Measurements from ENCODE around the gene UGT1A6.
"Not testable (repeated sequence)": the region's sequence is repeated elsewhere in the genome, so short reads cannot be mapped to it uniquely, and the experiment has no call there.

Gene UGT1A6

DNA sequence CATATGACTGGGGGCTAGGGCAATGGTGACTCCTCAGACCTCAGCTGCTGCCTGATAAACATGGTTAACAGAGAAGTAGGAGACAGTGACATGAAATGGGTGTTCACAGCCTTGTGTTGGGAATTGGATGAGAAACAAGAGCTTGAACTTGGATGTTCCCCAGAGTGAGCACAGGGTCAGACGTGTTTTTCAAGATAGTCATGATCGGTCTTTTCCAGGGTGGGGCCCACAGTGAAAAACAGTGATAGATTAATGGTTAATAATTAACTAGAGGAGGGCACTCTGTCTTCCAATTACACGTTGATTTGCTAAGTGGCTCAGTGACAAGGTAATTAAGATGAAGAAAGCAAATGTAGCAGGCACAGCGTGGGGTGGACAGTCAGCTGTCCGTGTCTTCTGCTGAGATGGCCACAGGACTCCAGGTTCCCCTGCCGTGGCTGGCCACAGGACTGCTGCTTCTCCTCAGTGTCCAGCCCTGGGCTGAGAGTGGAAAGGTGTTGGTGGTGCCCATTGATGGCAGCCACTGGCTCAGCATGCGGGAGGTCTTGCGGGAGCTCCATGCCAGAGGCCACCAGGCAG is 36.1 kb downstream of the UGT1A6 start, which contains the start of gene UGT1A3:
Gene UGT1A3 (plus strand): TSS at position 320 of the 579 bp plus-strand sequence. CDS start 85 bp downstream, at position 405.
- DNase-seq (ENCODE audit: low read depth), result no peak

GRCh38 chr2:233736868-233737653 is 44.4 kb downstream of the UGT1A6 start:
- DNase-seq (ENCODE audit: low read depth), result not testable (repeated sequence)

DNA sequence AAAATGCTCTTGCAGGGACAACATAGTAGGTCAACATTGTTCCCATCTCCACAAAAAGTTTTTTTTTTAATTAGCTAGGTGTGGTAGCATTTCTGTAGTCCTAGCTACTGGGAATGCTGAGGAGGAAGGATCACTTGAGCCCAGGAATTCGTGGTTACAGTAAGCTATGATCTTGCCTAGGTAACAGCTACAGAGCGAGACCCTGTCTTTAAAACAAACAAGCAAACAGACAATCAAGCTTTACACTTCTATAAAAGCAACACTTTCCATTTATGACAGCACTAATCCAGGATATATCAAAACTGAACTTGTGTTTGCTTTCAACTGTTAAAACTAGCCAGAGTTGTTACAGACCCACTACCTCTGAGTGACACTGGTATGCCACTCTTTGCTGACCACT is 48.2 kb downstream of the UGT1A6 start:
- DNase-seq (ENCODE audit: low read depth), result no peak

- no peak for DNase-seq (ENCODE audit: low read depth)
Measured at GRCh38 chr2:233743464-233744259, 51.0 kb downstream of the UGT1A6 start.

GRCh38 chr2:233745073-233745755 is 52.5 kb downstream of the UGT1A6 start:
- DNase-seq (ENCODE audit: low read depth), result no peak

DNA sequence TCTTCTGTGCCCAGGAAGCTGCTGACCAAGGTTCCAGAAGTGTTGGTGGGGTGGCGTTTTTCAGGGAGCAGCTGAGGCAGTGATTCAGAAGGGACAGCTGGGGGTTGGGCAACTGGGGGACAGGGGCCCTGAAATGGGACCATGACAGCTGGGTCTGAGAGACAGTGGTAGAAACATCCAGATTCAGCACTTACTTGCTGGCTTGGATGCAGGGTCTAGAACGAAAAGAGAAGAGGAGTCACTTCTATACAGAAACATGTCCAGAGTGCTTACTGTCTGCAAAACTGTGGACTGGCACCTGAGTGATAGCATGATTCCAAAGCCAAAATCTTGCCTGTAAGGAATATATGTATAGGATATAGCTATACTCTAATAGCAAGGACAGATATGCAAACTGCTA is 53.1 kb downstream of the UGT1A6 start:
- DNase-seq (ENCODE audit: low read depth), result not testable (repeated sequence)

DNA sequence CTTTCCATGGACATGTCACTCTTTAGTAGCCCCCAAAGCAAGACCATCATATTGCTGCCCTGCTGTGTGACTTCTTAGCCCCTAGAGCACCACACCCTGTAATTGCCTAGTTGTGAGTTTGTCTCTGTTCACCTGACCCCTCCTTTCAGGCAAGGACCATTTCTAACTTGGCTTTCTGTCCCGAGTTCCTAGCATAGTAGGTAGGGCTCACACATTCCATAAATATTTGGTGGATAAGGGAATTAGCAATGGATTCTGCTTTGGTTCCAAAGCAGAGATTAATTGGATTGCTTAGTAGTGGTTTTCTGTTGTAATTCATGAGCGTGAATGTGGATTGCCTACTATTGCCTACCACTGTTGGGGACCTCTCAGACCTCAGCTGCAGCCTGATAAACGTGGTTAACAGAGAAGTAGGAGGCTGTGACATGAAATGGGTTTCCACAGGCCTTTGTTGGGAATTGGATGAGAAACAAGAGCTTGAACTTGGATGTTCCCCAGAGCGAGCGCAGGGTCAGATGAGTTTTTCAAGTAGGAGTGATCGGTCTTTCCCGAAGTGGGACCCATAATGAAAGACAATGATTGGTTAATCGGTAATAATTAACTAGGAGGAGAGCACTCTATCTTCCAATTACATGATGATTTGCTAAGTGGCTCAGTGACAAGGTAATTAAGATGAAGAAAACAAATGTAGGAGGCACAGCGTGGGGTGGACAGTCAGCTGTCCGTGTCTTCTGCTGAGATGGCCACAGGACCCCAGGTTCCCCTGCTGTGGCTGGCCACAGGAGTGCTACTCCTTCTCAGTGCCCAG is 54.0 kb downstream of the UGT1A6 start:
- no peak for DNase-seq (ENCODE audit: low read depth)

DNA sequence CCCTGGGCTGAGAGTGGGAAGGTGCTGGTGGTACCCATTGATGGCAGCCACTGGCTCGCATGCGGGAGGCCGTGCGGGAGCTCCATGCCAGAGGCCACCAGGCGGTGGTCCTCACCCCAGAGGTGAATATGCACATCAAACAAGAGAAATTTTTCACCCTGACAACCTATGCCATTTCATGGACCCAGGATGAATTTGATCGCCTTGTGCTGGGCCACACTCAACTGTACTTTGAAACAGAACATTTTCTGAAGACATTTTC is 54.5 kb downstream of the UGT1A6 start:
- no peak for DNase-seq (ENCODE audit: low read depth)

DNA sequence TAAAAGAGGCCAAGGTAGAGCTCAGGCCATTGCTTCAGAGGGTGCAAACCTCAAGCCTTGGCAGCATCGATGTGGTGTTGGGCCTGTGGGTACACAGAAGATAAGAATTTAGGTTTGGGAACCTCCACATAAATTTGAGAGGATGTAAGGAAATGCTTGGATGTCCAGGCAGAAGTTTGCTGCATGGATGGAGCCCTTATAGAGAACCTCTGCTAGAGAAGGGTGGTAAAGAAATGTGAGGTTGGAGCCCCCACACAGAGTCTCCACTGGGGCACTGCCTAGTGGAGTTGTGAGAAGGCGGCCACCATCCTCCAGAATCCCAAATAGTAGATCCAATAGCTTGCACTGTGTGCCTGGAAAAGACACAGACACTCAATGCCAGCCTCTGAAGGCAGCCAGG is 58.0 kb downstream of the UGT1A6 start:
- not testable (repeated sequence) for DNase-seq (ENCODE audit: low read depth)

DNA sequence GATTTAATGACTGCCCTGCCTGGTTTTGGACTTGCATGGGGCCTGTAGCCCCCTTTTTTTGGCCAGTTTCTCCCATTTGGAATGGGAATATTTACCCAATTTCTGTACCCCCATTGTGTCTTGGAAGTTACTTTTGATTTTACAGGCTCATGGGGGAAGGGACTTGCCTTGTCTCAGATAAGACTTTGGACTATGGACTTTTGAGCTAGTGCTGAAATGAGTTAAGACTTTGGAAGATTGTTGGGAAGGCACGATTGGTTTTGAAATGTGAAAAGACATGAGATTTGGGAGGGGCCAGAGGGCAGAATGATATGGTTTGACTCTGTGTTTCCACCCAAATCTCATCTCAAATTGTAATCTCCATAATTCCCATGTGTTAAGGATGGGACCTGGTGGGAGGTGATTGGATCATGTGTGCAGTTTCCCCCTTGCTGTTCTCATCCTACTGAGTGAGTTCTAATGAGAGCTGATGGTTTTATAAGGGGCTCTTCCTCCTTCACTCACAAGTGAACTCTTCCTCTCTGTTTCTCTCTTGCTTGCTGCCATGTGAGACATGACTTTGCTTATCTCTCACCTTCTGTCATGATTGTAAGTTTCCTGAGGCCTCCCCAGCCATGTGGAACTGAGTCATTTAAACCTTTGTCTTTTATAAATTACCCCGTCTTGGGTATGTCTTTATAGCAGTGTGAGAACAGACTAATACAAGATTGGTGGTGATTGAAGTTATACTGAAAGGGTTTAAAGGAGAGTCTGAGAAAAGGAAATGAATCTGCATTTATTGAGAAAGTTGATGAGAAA is 58.7 kb downstream of the UGT1A6 start:
- not testable (repeated sequence) for DNase-seq (ENCODE audit: low read depth)

DNA sequence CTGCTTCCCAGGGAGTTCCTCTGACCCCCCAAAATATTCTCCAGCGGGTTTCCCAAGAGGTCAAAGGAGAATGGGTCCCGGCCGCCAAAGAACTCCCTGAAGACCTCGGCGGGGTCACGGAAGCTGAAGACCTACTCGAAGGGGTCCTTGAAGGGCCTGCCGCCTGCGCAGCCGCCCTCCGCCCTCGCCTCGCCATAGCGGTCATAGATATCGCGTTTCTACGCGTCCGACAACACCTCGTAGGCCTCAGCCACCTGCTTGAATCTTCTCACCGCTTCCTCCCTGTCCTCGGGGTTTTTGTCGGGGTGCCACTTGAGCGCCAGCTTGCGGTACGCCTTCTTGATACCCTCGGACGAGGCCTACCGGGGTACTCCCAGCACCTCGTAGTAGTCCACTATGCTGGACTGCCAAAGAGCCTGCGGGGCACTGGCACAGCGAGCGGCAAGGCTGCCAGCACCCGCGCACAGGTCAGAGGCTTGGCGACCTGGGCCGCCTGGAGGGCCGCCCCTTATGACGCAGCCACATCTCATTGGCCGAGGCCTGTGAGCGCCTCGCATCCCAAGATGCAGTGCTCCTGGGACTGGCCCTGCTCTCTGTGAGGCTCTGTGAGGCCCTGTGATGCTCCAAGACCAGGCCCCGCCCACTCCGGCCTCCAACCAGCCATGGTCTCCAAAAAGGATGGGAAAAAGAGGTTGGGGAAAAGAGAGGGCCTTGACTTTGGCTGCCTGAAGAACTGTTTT is 62.4 kb downstream of the UGT1A6 start:
- no peak for DNase-seq (ENCODE audit: low read depth)

DNA sequence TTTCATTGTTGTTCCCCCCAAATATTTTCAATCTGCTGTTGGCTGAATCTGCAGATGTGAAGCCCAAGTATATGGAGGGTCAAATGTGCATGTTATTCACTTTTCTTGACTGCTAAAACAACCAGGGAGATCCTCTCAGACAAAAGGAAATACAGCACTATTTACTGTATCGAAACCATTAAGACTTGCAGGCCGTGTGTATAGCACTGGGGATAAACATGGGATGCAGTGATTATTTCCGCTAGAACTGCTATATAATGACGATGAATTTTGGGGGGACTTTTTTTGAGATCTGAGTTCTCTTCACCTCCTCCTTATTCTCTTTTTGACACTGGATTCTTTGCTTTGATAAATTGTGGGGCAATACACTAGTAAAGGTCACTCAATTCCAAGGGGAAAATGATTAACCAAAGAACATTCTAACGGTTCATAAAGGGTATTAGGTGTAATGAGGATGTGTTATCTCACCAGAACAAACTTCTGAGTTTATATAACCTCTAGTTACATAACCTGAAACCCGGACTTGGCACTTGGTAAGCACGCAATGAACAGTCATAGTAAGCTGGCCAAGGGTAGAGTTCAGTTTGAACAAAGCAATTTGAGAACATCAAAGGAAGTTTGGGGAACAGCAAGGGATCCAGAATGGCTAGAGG is 63.9 kb downstream of the UGT1A6 start:
- DNase-seq (ENCODE audit: low read depth), result no peak

DNA sequence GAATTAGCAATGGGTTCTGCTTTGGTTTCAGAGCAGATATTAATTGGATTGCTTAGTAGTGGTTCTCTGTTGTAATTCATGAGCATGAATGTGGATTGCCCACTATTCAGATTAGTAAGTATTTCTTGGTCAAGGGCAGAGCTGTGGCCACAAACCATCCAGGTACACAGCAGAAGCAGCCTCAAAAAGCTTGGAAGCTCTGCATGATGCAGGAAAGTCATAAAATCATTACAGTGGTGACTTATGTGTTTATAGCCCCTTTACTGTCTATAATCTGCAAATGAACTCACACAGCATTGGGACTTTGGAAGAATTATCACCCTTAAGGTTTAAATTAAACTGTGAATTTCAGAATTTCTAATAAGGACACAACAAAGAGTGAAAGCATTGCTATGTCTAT is 65.5 kb downstream of the UGT1A6 start:
- DNase-seq (ENCODE audit: low read depth), result no peak

- DNase-seq (ENCODE audit: low read depth), result no peak
Measured at GRCh38 chr2:233758849-233759248, 66.2 kb downstream of the UGT1A6 start.

GRCh38 chr2:233760043-233760442 is 67.4 kb downstream of the UGT1A6 start, which contains the start of gene UGT1A1:
TSS of gene UGT1A1 (plus strand) at chr2:233760270. CDS start at chr2:233760288, 18 bp downstream.
- no peak for DNase-seq (ENCODE audit: low read depth)

- no peak for DNase-seq (ENCODE audit: low read depth)
Measured at GRCh38 chr2:233761040-233761769, 68.5 kb downstream of the UGT1A6 start.

DNA sequence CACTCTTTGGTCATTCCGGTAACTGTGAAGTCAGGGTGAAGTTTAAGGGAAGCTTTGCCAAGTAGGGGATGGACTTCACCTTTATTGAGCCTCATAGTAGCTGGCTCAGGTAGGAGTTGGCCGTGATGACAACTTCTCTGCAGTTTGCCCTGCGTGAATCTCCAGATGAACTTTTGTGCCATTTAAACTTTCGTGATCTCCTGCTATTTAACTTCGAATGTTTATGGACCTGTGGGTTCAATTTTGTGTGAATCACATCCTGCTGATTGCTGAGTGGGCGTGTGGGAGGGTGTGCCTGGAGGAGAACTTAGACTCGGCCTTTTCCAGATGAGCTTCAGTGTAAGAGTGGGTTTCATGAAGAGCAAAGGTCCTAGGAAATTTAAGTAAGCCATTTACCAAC is 71.6 kb downstream of the UGT1A6 start:
- DNase-seq (ENCODE audit: low read depth), result no peak

DNA sequence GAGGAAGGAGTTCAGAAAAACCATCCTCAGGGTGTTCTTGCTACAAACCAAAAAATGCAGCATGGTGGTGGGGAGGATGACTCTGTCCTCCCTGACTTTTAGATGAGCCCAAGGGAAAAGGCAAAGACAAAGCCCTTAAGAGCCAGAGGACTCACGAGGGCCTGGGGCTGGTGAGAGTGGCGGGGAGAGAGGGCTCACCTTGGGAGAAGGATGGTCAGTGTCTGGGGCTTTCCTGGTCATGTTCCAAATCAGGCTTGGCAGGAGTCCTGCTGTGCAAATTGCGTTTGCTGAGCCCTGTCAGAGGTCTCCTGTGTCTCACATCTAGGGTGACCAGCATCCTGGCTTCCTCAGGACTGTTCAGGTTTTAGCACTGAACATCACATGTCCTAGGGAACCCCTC is 72.1 kb downstream of the UGT1A6 start:
- no peak for DNase-seq (ENCODE audit: low read depth)

DNA sequence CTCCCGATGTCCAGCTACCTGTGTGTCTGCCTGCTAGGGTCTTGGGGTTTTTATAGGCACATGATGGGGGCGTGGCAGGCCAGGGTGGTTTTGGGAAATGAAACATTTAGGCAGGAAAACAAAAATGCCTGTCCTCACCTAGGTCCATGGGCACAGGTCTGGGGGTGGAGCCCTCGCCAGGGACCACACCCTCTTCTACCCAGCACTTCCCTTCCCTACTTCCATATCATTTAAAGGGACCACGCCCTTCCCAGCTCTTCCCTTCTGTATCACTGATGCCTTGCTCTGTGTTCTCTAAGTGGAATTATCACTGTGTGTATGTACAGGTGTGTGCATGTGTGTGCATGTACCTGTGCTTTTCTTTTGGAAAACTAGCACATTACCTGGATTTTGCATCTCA is 73.7 kb downstream of the UGT1A6 start:
- no peak for DNase-seq (ENCODE audit: low read depth)

Data from stimulated activated CD8-positive, alpha-beta memory T cell treated with anti-CD3 and anti-CD28 coated beads, Interleukin-7, amount 100 ng/mL, for 24 hours (primary cell).